Natural killer cell treated with Interleukin-12 subunit alpha and Interleukin-12 subunit beta and Interleukin-15 and Interleukin-18, amount 100 ng/mL, for 72 hours (primary cell): ENCODE measurements around the gene C16orf54. TPM values are rescaled to one million over a fixed set of nuclear protein-coding genes. Genes with fewer than 3 reads are reported as not detected.
"Not testable (repeated sequence)": the region's sequence is repeated elsewhere in the genome, so short reads cannot be mapped to it uniquely, and the experiment has no call there.

Experiments used
- ATAC-seq, 2 donors: fragments of 150-1000 bp; cut with Tn5 transposase in 1 of 2; sonication (Bioruptor Pico), chemical (Tn5 transposase) in 1 of 2; 2 replicates each; pipeline ENCODE4 v1.10.0; 2021
- DNase-seq: peaks from one replicate; pipeline ENCODE4 v3.0.0; 2022; ENCODE audit warnings: low spot score
- H3K27ac Mint-ChIP-seq, 2 donors: 1 replicate in 1 of 2; 2 replicates in 1 of 2; pipeline ENCODE4 v1.8.0; 2022; ENCODE audit warnings: mixed read lengths in 2 of 2, mild to moderate bottlenecking in 1 of 2, moderate library complexity in 1 of 2
- H3K27me3 Mint-ChIP-seq, 2 donors: 1 replicate in 1 of 2; 2 replicates in 1 of 2; pipeline ENCODE4 v1.8.0; 2022; ENCODE audit warnings: mixed read lengths in 2 of 2
- H3K36me3 Mint-ChIP-seq: one replicate; pipeline ENCODE4 v1.8.0; 2022; ENCODE audit warnings: mixed read lengths
- H3K4me1 Mint-ChIP-seq, 2 donors: 1 replicate in 1 of 2; 2 replicates in 1 of 2; pipeline ENCODE4 v1.8.0; 2022; ENCODE audit warnings: low read depth in 2 of 2, mixed read lengths in 2 of 2, mild to moderate bottlenecking in 1 of 2
- H3K4me3 Mint-ChIP-seq: one replicate; pipeline ENCODE4 v1.8.0; 2022; ENCODE audit warnings: mixed read lengths
- H3K9me3 Mint-ChIP-seq: 2 replicates; pipeline ENCODE4 v1.8.0; 2022; ENCODE audit warnings: mixed read lengths
- total RNA-seq, 2 donors: library from RNA; stranded (reverse); gene quantifications; one replicate each; pipeline ENCODE4 v1.2.3, GENCODE V29; 2022

Gene C16orf54
- total RNA-seq, 2 donors from 2014 or later: 15.1 to 17.9 TPM

DNA sequence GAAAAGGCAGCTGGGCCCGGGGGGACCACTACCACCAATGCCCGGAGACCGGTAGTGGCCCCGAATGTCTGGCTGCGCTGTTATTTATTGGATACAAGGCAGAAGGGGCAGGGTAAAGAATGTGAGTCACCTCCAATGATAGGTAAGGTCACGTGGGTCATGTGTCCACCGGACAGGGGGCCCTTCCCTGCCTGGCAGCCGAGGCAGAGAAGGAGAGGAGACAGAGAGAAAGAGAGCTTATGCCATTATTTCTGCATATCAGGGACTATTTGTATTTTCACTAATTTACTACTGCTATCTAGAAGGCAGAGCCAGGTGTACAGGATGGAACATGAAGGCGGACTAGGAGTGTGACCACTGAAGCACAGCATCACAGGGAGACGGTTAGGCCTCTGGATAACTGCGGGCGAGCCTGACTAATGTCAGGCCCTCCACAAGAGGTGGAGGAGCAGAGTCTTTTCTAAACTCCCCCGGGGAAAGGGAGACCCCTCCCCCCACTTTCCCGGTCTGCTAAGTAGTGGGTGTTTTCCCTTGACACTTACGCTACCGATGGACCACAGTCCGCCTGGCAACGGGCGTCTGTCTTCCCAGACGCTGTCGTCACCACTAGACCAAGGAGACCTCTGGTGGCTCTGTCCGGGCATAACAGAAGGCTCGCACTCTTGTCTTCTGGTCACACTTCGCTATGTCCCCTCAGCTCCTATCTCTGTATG is 24.5 kb downstream of the C16orf54 start:
- not testable (repeated sequence) for H3K9me3 Mint-ChIP-seq, H3K36me3 Mint-ChIP-seq, H3K4me1 Mint-ChIP-seq, H3K27me3 Mint-ChIP-seq, DNase-seq
- Mint-ChIP-seq H3K27ac (peak overlapping the region; percentile 26 to 49), H3K4me3 (peak overlapping the region; percentile 26)
- ATAC-seq: peak; percentile 61 to 67

DNA sequence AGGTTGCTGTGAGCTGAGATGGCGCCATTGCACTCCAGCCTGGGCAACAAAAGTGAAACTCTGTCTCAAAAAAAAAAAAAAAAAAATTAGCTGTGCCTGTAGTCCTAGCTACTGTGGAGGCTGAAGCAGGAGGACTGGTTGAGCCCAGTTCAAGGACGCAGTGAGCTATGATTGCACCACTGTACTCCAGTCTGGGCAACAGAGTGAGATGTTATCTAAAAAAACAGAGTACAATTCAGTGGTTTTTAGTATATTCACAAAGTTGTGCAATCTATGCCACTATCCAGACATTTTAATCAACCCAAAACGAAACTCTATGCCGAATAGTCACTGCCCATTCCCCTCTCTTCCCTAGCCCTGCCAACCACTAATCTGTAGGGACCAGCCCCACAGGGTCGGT is 25.1 kb downstream of the C16orf54 start:
- Mint-ChIP-seq H3K9me3 (no peaks in the 10 kb centered on the region), H3K4me3 (peak overlapping the region; percentile 26)

DNA sequence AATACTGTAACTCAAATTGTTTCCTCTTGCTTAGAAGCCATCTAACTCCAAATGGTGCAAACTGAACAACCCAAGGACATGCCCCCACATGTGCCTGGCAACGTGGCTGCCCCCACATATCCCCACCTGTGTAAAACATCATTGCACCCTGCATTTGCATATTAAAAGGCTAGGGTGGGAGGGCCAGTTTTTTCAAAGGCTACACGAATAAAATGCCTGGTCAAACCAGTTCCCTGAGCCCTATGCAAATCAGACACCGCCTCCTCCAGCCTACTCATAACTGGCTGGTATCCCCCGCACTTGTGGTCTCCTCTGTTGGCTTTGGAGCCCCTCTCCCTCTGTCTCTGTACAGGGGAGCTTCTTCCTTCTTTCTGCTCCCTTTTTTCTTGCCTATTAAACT is 26.7 kb downstream of the C16orf54 start:
- no peaks in the 10 kb centered on the region for H3K27me3 Mint-ChIP-seq
- H3K9me3 Mint-ChIP-seq: no peaks in the 10 kb centered on the region
- no peaks in the 10 kb centered on the region for H3K36me3 Mint-ChIP-seq
- H3K27ac Mint-ChIP-seq: no peak overlapping the region
- peaks cover 9 to 10% of the 10 kb centered on the region in 2 donors for H3K4me1 Mint-ChIP-seq
- no peak for ATAC-seq
- no peak for DNase-seq
- no peak overlapping the region for H3K4me3 Mint-ChIP-seq

More for the DNA sequence above, 25.1 kb downstream of the C16orf54 start:
- peaks cover 9 to 10% of the 10 kb centered on the region in 2 donors for H3K4me1 Mint-ChIP-seq
- peak overlapping the region; percentile 26 to 49 for H3K27ac Mint-ChIP-seq
- no peak for ATAC-seq
- no peaks in the 10 kb centered on the region for H3K27me3 Mint-ChIP-seq
- H3K36me3 Mint-ChIP-seq: no peaks in the 10 kb centered on the region
- DNase-seq: no peak

DNA sequence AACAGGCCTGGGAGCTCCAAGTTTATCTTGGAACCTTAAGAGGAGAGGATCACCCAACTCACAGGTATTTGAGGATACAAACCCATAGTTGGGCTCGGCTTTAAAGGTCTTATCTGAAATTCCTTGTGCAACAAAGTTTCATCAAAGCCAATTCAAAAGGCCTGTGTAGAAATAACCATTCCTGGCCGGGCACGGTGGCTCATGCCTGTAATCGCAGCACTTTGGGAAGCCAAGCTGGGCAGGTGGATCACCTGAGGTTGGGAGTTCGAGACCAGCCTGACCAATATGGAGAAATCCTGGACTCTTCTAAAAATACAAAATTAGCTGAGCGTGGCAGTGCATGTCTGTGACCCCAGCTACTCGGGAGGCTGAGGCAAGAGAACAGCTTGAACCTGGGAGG is 28.7 kb downstream of the C16orf54 start:
- Mint-ChIP-seq H3K4me3 (no peak overlapping the region), H3K27me3 (no peaks in the 10 kb centered on the region), H3K4me1 (peaks cover 9 to 10% of the 10 kb centered on the region in 2 donors), H3K36me3 (no peaks in the 10 kb centered on the region), H3K9me3 (no peaks in the 10 kb centered on the region), H3K27ac (no peak overlapping the region)
- ATAC-seq (no peak), DNase-seq (no peak)

DNA sequence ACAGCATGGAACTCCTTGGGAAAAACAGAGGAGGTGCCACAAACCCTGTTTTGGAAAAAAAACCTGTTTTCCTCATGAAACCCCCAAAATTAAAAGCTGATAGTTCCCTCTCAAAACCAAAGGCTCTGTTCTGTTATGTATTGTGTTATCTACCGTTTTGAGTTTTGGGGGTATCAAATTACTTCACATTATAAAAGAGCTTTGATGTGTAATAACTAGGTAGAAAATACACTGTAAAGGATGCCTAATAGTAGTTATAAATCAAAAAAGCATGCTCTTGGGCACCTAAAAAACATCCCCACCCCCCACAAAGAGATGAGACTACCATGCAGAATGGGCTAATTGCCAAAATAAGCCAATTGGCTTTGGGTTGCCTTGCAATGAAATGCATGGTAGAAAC is 30.8 kb downstream of the C16orf54 start:
- no peak overlapping the region for H3K27ac Mint-ChIP-seq
- H3K9me3 Mint-ChIP-seq: no peaks in the 10 kb centered on the region
- DNase-seq: no peak
- H3K4me1 Mint-ChIP-seq: peaks cover 5 to 8% of the 10 kb centered on the region in 2 donors
- ATAC-seq: no peak
- no peaks in the 10 kb centered on the region for H3K27me3 Mint-ChIP-seq
- H3K4me3 Mint-ChIP-seq: no peak overlapping the region
- H3K36me3 Mint-ChIP-seq: no peaks in the 10 kb centered on the region

DNA sequence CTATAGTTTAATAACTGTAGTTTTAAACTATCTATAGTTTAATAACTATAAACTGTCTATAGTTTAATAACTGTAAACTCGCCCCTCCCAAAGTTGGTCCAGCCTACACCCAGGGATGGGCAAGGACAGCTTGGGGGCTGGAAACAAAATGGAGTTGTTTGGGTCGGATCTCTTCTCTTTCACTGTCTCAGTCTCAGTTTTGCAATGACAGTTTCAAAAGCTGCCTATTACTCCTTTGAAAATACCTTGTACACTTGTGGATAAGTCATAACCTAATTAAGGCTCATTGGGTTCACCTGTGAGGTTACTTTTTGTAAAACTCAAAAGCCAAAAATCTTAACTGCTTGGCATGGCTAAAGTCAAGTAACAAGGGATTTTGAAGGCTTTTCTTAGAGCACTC is 31.4 kb downstream of the C16orf54 start:
- Mint-ChIP-seq H3K27me3 (no peaks in the 10 kb centered on the region), H3K4me1 (peaks cover 8 to 14% of the 10 kb centered on the region in 2 donors), H3K4me3 (no peak overlapping the region), H3K27ac (no peak overlapping the region), H3K36me3 (no peaks in the 10 kb centered on the region), H3K9me3 (no peaks in the 10 kb centered on the region)
- no peak for ATAC-seq
- DNase-seq: no peak

DNA sequence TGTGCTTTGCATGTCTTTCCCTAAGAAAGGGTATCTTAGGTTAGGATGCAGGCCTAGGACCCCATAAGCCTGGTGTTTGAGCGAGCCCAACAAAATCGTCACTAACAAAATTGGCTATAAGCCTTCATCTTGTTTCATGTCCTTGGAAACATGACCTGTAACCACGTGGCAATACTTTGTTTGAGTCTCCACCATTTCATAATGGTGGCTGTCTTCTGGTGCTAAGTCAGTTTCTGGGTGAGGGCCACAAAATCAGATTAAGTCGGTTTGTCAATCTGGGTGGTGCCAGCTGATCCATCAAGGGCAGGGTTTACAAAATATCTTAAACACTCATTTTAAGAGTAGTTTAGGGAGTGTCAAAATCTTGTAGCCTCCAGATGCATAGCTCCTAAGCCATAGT is 33.0 kb downstream of the C16orf54 start:
- Mint-ChIP-seq H3K4me3 (no peak overlapping the region), H3K27me3 (no peaks in the 10 kb centered on the region), H3K9me3 (no peaks in the 10 kb centered on the region), H3K4me1 (peaks cover 8 to 15% of the 10 kb centered on the region in 2 donors), H3K27ac (no peak overlapping the region), H3K36me3 (no peaks in the 10 kb centered on the region)
- ATAC-seq: no peak
- no peak for DNase-seq

DNA sequence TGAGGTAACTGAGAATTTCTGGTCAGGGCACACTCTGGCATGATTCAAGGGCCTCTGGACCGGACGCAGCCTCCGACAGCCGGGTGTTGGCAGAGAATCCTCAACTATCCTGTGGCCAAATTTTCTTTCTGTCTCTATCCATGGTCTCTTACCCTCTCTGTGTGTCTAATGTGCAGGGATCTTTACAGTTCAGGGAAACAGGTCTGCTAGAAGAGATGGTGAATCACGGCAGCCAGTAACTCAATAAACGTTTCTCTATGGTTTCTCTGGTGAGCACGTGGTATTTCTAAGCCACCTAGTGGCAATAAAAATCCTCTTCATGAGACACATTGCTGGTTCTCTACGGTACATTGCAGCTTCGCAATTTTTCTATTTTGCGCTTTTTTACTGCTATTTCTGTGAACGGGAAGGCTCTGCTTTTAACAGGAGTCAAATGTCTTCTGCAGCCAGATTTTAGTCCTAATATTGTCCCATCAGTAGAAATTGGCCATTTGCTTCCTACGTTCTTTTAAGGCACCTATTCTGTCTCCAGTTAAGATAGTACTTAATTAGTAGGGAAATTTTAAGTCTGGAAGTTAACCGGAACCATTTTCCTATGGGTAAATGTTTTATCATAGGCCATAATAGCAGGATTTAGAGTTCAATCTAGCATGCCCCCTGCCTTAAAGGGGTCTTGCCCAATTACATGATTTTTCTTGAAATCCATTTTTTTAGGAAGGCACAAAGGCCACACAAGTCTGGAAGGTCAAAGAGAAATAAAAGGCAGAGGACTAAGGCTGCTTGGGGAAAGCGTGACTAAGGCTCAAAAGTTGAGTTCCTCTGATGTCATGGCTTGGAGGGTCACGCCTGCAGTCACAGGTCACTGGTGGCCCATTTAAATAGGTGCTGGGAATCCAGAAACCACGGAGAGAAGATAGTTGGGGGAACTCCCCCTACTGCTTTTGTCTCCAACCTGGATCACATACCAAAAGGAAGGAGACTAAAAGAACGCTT is 35.3 kb downstream of the C16orf54 start:
- ATAC-seq: peak; percentile 76 to 87
- no peaks in the 10 kb centered on the region for H3K27me3 Mint-ChIP-seq
- no peak for DNase-seq
- peaks cover 8 to 15% of the 10 kb centered on the region in 2 donors for H3K4me1 Mint-ChIP-seq
- H3K36me3 Mint-ChIP-seq: no peaks in the 10 kb centered on the region
- H3K4me3 Mint-ChIP-seq: no peak overlapping the region
- H3K27ac Mint-ChIP-seq: no peak overlapping the region
- no peaks in the 10 kb centered on the region for H3K9me3 Mint-ChIP-seq

DNA sequence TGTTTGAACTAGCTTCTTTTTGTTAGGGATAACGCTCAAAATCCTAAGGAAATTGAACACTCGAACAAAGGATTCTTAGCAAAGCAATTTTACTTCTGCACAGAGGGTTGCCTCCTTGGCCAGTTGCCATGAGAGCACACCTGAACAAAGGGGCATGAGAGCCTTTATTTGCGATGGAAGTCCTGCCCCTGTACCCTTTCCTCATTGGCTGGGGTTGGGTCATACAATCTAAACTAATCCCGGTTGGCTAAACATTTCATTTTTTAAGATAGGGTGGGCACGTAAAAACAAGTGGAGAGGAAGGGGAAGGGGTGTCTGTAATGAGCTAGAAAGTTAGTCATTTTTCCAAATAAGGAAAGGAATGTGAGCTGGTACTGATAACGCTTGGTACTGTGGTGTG is 36.1 kb downstream of the C16orf54 start:
- not testable (repeated sequence) for H3K27me3 Mint-ChIP-seq, DNase-seq, H3K36me3 Mint-ChIP-seq, H3K27ac Mint-ChIP-seq, H3K4me3 Mint-ChIP-seq, ATAC-seq, H3K9me3 Mint-ChIP-seq
- peaks cover 8 to 15% of the 10 kb centered on the region in 2 donors for H3K4me1 Mint-ChIP-seq

DNA sequence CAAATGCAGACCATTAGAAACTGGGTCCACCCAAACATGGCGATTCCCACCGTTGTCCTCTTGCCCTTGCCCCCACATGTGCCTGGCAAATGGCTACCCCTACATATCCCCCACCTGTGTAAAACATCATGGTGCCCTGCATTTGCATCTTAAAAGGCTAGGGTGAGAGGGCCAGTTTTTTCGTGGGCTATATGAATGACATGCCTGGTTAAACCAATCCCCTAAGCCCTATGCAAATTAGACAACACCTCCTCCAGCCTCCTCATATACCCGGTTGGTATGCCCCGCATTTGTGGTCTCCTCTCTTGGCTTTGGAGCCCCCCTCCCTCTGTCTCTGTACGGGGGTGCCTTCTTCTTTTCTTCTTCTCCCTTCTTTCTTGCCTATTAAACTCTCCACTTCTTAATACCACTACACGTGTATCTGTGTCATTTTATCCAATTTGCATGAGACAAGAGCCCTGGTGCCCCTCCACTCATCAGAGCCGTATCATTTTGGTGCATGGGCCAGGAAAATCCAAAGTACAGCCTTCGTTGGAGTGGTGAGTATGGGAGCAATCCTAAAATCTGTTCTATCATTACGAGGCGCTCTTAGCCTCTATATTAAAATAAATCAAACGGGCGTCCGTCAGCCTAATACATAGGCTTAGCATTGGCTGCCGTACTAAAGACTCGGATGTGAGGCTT is 36.7 kb downstream of the C16orf54 start:
- no peaks in the 10 kb centered on the region for H3K9me3 Mint-ChIP-seq
- no peaks in the 10 kb centered on the region for H3K27me3 Mint-ChIP-seq
- no peak overlapping the region for H3K4me3 Mint-ChIP-seq
- ATAC-seq (no peak), DNase-seq (no peak)
- H3K36me3 Mint-ChIP-seq: no peaks in the 10 kb centered on the region
- no peak overlapping the region for H3K27ac Mint-ChIP-seq
- peaks cover 8 to 15% of the 10 kb centered on the region in 2 donors for H3K4me1 Mint-ChIP-seq

DNA sequence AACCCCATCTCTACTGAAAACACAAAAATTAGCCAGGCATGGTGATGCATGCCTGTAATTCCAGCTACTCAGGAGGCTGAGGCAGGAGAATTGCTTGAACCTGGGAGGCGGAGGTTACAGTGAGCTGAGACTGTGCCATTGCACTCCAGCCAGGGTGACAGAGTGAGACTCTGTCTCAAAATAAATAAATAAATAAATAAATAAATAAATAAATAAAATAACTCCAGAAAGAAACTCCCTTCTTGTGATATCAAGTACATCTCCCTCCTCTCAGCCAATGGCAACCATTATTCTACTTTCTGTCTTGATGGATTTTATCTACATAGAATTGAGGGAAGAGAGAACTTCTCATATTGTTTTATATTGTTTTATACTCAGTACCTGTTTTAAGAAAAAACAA is 38.6 kb downstream of the C16orf54 start:
- not testable (repeated sequence) for H3K4me3 Mint-ChIP-seq, H3K27ac Mint-ChIP-seq, ATAC-seq, DNase-seq, H3K9me3 Mint-ChIP-seq, H3K27me3 Mint-ChIP-seq, H3K36me3 Mint-ChIP-seq
- H3K4me1 Mint-ChIP-seq: peaks cover 13 to 23% of the 10 kb centered on the region in 2 donors

DNA sequence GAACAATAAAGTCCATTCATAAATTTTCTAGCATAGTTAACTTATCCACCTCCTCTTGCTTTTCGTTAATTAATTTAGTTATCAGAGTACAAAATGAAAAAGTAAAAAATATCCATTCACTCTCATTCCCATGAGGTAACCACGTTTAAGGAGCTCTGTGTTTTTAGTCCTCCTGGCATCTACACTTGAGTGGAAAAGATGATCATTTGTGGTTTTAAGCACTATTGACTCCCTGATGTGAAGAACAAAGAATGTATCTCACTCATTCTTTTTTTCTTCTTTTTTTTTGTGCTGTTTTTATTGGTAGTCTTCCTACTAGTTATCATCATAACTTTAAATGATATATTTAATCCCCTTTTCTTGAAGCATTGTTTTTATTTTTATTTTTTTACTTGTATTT is 40.8 kb downstream of the C16orf54 start:
- no peak for ATAC-seq

DNA sequence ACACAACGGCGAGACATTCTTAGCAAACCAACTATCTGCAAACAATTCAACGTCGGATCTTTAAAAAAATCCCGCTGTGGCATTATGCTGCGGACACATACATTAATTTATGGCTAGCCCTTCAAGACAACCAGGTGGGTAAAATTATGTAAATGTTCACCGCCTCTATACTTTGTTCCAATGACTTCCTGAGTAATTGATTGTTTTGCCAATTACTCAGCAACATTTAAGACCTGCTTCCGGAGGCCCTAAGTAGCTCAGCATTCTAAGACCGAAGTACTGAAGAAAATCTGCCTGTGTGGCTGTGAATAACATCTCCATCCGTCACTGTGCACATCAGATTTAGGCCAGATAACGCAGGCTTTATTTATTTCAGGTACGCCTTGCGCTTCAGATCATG is 43.5 kb downstream of the C16orf54 start:
- Mint-ChIP-seq H3K27ac (peak overlapping the region; percentile 88 to 89), H3K4me1 (peaks cover 20 to 27% of the 10 kb centered on the region in 2 donors), H3K36me3 (no peaks in the 10 kb centered on the region), H3K9me3 (no peaks in the 10 kb centered on the region), H3K4me3 (peak overlapping the region; percentile 79), H3K27me3 (no peaks in the 10 kb centered on the region)
- ATAC-seq (peak; percentile 41 to 64), DNase-seq (no peak)

More for the DNA sequence above, 40.8 kb downstream of the C16orf54 start:
- no peak overlapping the region for H3K27ac Mint-ChIP-seq
- no peak for DNase-seq
- H3K4me1 Mint-ChIP-seq: peaks cover 23 to 34% of the 10 kb centered on the region in 2 donors
- H3K9me3 Mint-ChIP-seq: no peaks in the 10 kb centered on the region
- H3K36me3 Mint-ChIP-seq: no peaks in the 10 kb centered on the region
- H3K27me3 Mint-ChIP-seq: no peaks in the 10 kb centered on the region
- no peak overlapping the region for H3K4me3 Mint-ChIP-seq
